Sciatic nerve (tissue), 2 donors: ENCODE data around the gene DPYSL4. TPM values are rescaled to one million over a fixed set of nuclear protein-coding genes. Genes with fewer than 3 reads are reported as not detected.
"Not testable (repeated sequence)": the region's sequence is repeated elsewhere in the genome, so short reads cannot be mapped to it uniquely, and the experiment has no call there.

ENCODE experiments used
- ATAC-seq: fragments of 200-7000 bp; cut with Tn5 transposase; one replicate; pipeline ENCODE4 v1.9.1; 2020; ENCODE audit warnings: mild to moderate bottlenecking, moderate library complexity
- DNase-seq: peaks from one replicate; pipeline ENCODE4 v3.0.0-alpha.2; 2020; ENCODE audit warnings: low spot score
- intact Hi-C: fragments of 100-400 bp; cut with DNase I; formaldehyde crosslinking; loops from one replicate; pipeline ENCODE4 v1.14.2; 2022
- total RNA-seq: library from RNA; stranded (reverse); fragmentation: NEBNext Ultra II Directional; extraction: Animal tissue kit (Norgen Biotek cat#: 25700); gene quantifications from one replicate; pipeline ENCODE4 v1.2.1, GENCODE V29; 2021
- donor health status: DM: no; HTN: no; CAD: no.
- donor health status: DM: no; HTN: no; CAD: no.

The DPYSL4 gene
- total RNA-seq, 1 donor from 2014 or later, result 0.31 TPM

GRCh38 chr10:132160834-132161622, 25.7 kb upstream of the DPYSL4 start:
- DNase-seq, ATAC-seq, intact Hi-C loops: not testable (repeated sequence)

GRCh38 chr10:132162021-132162531, 24.7 kb upstream of the DPYSL4 start:
- DNase-seq (no peak), ATAC-seq (no peak)
- intact Hi-C loops, result no loop called here

- ATAC-seq (no peak), DNase-seq (no peak)
- intact Hi-C loops, result no loop called here
Observed at GRCh38 chr10:132162590-132163277, 24.0 kb upstream of the DPYSL4 start.

- intact Hi-C loops, result no loop called here
- ATAC-seq, result peak; percentile 34
- no peak for DNase-seq
Observed at GRCh38 chr10:132163278-132163765, 23.4 kb upstream of the DPYSL4 start.

GRCh38 chr10:132163826-132164515, 22.8 kb upstream of the DPYSL4 start:
- no peak for ATAC-seq
- intact Hi-C loops, result no loop called here
- no peak for DNase-seq

GRCh38 chr10:132164761-132165278, 21.9 kb upstream of the DPYSL4 start:
- intact Hi-C loops, result no loop called here
- DNase-seq, result no peak
- no peak for ATAC-seq

GRCh38 chr10:132165416-132165980, 21.2 kb upstream of the DPYSL4 start:
- intact Hi-C loops, result no loop called here
- DNase-seq (no peak), ATAC-seq (no peak)

GRCh38 chr10:132166216-132166950, 20.4 kb upstream of the DPYSL4 start:
- no peak for ATAC-seq
- intact Hi-C loops, result no loop called here

GRCh38 chr10:132167041-132167674, 19.6 kb upstream of the DPYSL4 start:
- DNase-seq (no peak), ATAC-seq (no peak)
- intact Hi-C loops, result no loop called here

More at GRCh38 chr10:132166216-132166950, 20.4 kb upstream of the DPYSL4 start:
- DNase-seq, result no peak

- ATAC-seq (no peak), DNase-seq (no peak)
- intact Hi-C loops, result no loop called here
Observed at GRCh38 chr10:132167976-132168375, 18.8 kb upstream of the DPYSL4 start.

GRCh38 chr10:132168571-132169030, 18.1 kb upstream of the DPYSL4 start:
- ATAC-seq (no peak), DNase-seq (no peak)
- intact Hi-C loops, result no loop called here

- ATAC-seq (no peak), DNase-seq (no peak)
- intact Hi-C loops, result no loop called here
Observed at GRCh38 chr10:132169031-132169765, 17.6 kb upstream of the DPYSL4 start.

- intact Hi-C loops, result no loop called here
- DNase-seq (no peak), ATAC-seq (no peak)
Observed at GRCh38 chr10:132169766-132170560, 16.8 kb upstream of the DPYSL4 start.

GRCh38 chr10:132170561-132171361, 16.0 kb upstream of the DPYSL4 start:
- intact Hi-C loops, result no loop called here
- DNase-seq (no peak), ATAC-seq (no peak)
